Stimulated activated naive CD8-positive, alpha-beta T cell treated with anti-CD3 and anti-CD28 coated beads, Interleukin-15, Interleukin-2, amounts not matched to agents 100 U/mL and 50 U/mL, for 24 hours (primary cell): ENCODE results near the gene DSCAML1.
A peak's percentile ranks its signal among the peaks of the same experiment; 100 is the strongest.

Experiments
- ATAC-seq: fragments of 150-1000 bp; cut with Tn5 transposase; one replicate; pipeline ENCODE4 v1.10.0; 2021
- DNase-seq: peaks from one replicate; pipeline ENCODE4 v3.0.0; 2021

Gene DSCAML1

DNA sequence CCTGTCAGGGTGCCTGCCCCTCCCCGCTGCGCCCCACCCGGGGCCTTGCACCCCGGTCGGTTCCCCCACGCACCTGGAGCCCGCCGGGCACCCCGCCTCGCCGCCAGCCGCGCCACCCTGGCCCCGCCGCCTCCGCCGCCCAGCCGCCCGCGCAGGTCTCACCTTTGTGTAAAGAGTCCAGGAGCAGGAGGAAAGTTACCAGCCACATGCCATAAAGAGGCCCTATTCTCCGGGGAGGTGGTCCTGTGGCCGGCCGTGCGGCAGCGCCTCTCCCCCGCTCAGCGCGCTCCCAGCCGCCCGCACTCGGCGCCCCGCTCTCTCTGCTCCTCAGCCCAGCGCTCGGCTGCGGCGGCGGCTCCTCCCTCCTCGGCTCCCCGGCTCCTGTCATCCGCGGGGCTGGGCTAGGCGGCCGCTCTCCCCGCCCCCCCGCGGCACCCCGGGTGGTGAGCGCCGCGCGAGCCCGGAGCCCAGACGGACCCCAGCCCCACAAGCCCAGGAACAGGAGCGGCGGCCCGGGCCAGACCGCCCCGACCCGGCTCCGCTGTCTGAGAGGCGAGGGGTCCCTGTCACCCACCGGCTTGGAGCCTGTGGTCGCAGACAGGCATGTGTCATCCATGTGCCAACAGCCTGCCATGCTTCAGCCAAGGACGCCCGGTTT lies at the start of gene DSCAML1:
TSS of gene DSCAML1 (minus strand) at position 345 of the 658 bp plus-strand sequence. CDS start at position 208, 137 bp downstream.
- peak; percentile 56 for DNase-seq
- peak; percentile 52 for ATAC-seq

DNA sequence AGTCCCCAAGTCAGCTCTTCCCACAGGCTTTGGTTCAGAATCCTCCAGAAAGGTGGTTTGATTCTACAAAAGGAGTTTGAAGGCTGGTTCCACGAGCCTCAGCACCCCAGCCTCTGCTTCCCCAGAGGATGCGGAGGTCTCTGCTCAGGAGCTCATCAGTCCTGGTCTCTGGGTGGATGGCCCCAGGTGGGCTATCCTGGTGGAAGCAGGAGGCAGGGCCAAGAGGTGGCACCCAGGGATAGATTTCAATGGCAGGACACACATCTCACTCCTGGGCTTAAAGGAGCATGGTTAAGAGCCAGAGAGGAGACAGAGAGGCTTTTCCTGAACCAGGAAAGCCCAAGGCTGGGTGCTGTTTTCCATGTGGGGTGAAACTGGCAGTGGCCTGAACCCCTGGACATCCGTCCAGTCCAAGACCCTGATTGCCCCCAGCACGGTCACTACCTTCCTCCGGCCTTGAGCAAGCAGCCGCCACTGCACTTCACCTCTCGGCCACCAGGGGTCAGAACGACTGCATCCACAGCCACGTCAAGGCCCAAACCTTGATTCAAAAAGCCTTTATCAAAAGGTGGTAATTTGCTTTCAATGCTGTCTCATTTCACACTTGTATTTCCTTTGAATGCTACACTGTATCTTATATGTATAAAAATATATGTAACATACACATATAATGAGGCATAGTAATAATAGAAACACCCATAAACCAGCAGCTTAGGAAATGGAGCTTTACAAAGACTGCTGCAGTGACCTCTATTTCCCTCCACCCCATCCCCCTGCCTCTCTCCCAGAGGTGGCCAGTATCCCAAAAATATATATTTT lies 46.9 kb upstream of the DSCAML1 start:
- DNase-seq, result peak; percentile 91

GRCh38 chr11:117842131-117842941 lies 45.3 kb upstream of the DSCAML1 start:
- ATAC-seq (no peak), DNase-seq (no peak)

More for the DNA sequence above, 46.9 kb upstream of the DSCAML1 start:
- ATAC-seq, result peak; percentile 70

GRCh38 chr11:117841551-117842031 lies 44.6 kb upstream of the DSCAML1 start:
- ATAC-seq (no peak), DNase-seq (no peak)

DNA sequence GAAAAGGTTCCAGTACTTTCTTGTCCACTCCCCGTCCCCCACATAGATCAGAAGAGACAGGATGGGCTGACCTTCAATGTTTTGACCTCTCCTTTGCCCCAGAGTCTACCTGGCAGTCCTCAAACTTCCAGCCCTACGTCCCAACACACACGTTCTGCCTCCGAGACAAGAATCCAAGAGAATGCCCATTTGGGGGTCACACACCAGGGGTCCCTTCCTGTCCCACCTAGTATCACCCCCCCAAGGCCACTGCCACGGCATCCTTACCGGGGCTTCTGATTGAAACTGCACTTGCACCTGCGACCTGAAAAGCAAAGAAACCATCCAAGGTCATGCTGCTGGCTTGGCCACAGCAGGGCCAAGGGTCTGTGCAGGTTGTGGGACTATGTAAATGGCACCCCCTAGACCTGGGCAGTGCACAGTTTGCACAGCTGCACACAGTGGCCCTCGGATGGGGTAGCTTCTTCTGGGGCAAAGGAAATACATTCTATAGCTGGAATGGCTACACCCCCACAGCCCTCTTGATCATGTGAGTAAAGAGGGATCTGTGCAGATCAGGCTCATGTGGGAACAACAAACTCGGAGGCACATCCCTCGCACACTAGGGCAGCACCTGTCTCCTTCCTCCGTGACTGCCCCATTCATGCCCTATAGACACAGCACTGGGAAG lies 44.0 kb upstream of the DSCAML1 start:
- DNase-seq (no peak), ATAC-seq (no peak)

GRCh38 chr11:117839936-117840813 lies 43.2 kb upstream of the DSCAML1 start:
- DNase-seq, result no peak
- no peak for ATAC-seq

GRCh38 chr11:117839380-117839881 lies 42.4 kb upstream of the DSCAML1 start:
- ATAC-seq (no peak), DNase-seq (no peak)

- DNase-seq (no peak), ATAC-seq (no peak)
Observed at GRCh38 chr11:117838901-117839300, 41.9 kb upstream of the DSCAML1 start.

GRCh38 chr11:117837791-117838190 lies 40.8 kb upstream of the DSCAML1 start:
- ATAC-seq (no peak), DNase-seq (no peak)

GRCh38 chr11:117837070-117837776 lies 40.2 kb upstream of the DSCAML1 start:
- no peak for DNase-seq
- ATAC-seq, result no peak

GRCh38 chr11:117836077-117836960 lies 39.3 kb upstream of the DSCAML1 start:
- ATAC-seq (no peak), DNase-seq (no peak)

DNA sequence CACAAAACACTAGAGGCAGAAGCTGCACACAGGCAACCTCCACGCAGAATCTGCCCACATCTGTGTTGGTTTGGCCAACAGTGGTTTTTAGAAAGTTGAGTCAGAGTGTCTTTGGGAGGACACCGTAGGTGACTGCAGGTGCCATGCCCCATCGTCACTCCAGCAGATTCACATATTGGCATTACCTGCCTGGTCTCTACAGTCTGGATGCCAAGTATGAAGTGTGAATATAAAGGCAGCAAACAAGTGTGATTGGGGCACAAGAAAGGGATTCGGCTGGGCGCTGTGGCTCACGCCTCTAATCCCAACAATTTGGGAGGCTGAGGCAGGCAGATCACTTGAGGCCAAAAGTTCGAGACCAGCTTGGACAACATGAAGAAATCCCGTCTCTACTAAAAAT lies 38.6 kb upstream of the DSCAML1 start:
- DNase-seq (no peak), ATAC-seq (no peak)

GRCh38 chr11:117834838-117835443 lies 37.9 kb upstream of the DSCAML1 start:
- no peak for DNase-seq
- ATAC-seq, result no peak

- no peak for ATAC-seq
- no peak for DNase-seq
Observed at GRCh38 chr11:117834068-117834810, 37.2 kb upstream of the DSCAML1 start.

- ATAC-seq (no peak), DNase-seq (no peak)
Observed at GRCh38 chr11:117833401-117833891, 36.4 kb upstream of the DSCAML1 start.

DNA sequence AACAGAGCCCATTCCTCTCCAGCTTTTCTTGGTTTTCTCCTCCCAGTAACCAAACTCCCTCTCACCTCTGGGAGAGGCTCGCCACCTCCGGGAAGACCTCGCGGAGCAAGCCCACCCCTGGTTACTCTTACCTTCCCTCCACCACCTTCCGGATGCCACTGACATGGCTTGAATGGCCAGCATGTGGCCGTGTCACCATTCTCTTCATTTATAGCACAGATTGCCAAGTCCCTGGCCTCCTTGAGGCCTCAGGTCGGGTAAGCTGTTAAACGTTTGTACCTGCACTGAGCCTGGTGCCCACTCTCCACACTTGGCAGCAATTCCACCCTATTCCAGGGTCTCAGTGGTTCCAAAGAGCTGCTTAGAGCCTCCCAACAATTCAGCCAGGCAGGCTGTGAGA lies 35.5 kb upstream of the DSCAML1 start:
- no peak for DNase-seq
- ATAC-seq, result no peak

GRCh38 chr11:117831661-117832415 lies 34.8 kb upstream of the DSCAML1 start:
- ATAC-seq (no peak), DNase-seq (no peak)
